Measurements from ENCODE around the gene INO80. TPM values are rescaled to one million over a fixed set of nuclear protein-coding genes. Genes with fewer than 3 reads are reported as not detected.
"Not testable (repeated sequence)": the region's sequence is repeated elsewhere in the genome, so short reads cannot be mapped to it uniquely, and the experiment has no call there.

The INO80 gene
- total RNA-seq, 1 donor from 2014 or later: 39.2 TPM

GRCh38 chr15:40982855-40983254 lies 133.2 kb downstream of the INO80 start:
- Mint-ChIP-seq H3K4me3 (no peak overlapping the region), H3K27me3 (ENCODE audit: insufficient read depth) (no peaks in the 10 kb centered on the region), H3K27ac (no peak overlapping the region), H3K36me3 (ENCODE audit: low read depth) (peaks cover 43% of the 10 kb centered on the region), H3K4me1 (ENCODE audit: low read depth) (no peaks in the 10 kb centered on the region), H3K9me3 (no peaks in the 10 kb centered on the region)
- intact Hi-C loops (cut with micrococcal nuclease): no loop called here
- DNase-seq (ENCODE audit: low spot score): no peak

GRCh38 chr15:40981186-40981585 lies 134.9 kb downstream of the INO80 start:
- intact Hi-C loops (cut with micrococcal nuclease): no loop called here
- no peak for DNase-seq (ENCODE audit: low spot score)
- Mint-ChIP-seq H3K36me3 (ENCODE audit: low read depth) (peaks cover 33% of the 10 kb centered on the region), H3K27ac (no peak overlapping the region), H3K27me3 (ENCODE audit: insufficient read depth) (no peaks in the 10 kb centered on the region), H3K4me3 (no peak overlapping the region), H3K4me1 (ENCODE audit: low read depth) (no peaks in the 10 kb centered on the region), H3K9me3 (no peaks in the 10 kb centered on the region)

GRCh38 chr15:40978562-40978961 lies 137.5 kb downstream of the INO80 start:
- Mint-ChIP-seq H3K36me3 (ENCODE audit: low read depth) (peaks cover 29% of the 10 kb centered on the region), H3K27me3 (ENCODE audit: insufficient read depth) (no peaks in the 10 kb centered on the region), H3K27ac (no peak overlapping the region), H3K4me3 (no peak overlapping the region), H3K9me3 (no peaks in the 10 kb centered on the region), H3K4me1 (ENCODE audit: low read depth) (no peaks in the 10 kb centered on the region)
- intact Hi-C loops (cut with micrococcal nuclease): no loop called here
- no peak for DNase-seq (ENCODE audit: low spot score)

- H3K4me1 Mint-ChIP-seq (ENCODE audit: low read depth): no peaks in the 10 kb centered on the region
- intact Hi-C loops (cut with micrococcal nuclease): no loop called here
- H3K4me3 Mint-ChIP-seq: no peak overlapping the region
- no peak for DNase-seq (ENCODE audit: low spot score)
- H3K27ac Mint-ChIP-seq: no peak overlapping the region
- H3K27me3 Mint-ChIP-seq (ENCODE audit: insufficient read depth): no peaks in the 10 kb centered on the region
- no peaks in the 10 kb centered on the region for H3K9me3 Mint-ChIP-seq
- peaks cover 26% of the 10 kb centered on the region for H3K36me3 Mint-ChIP-seq (ENCODE audit: low read depth)
Observed at GRCh38 chr15:40978141-40978540, 137.9 kb downstream of the INO80 start.

GRCh38 chr15:40976819-40977218 lies 139.3 kb downstream of the INO80 start:
- no peaks in the 10 kb centered on the region for H3K27me3 Mint-ChIP-seq (ENCODE audit: insufficient read depth)
- H3K27ac Mint-ChIP-seq: no peak overlapping the region
- DNase-seq (ENCODE audit: low spot score): no peak
- H3K4me1 Mint-ChIP-seq (ENCODE audit: low read depth): no peaks in the 10 kb centered on the region
- H3K36me3 Mint-ChIP-seq (ENCODE audit: low read depth): peaks cover 17% of the 10 kb centered on the region
- no peaks in the 10 kb centered on the region for H3K9me3 Mint-ChIP-seq
- intact Hi-C loops (cut with micrococcal nuclease): no loop called here
- no peak overlapping the region for H3K4me3 Mint-ChIP-seq

GRCh38 chr15:40974879-40975278 lies 141.2 kb downstream of the INO80 start:
- intact Hi-C loops (cut with micrococcal nuclease): no loop called here

GRCh38 chr15:40969363-40969762 lies 146.7 kb downstream of the INO80 start:
- no peak for DNase-seq (ENCODE audit: low spot score)
- Mint-ChIP-seq H3K9me3 (no peaks in the 10 kb centered on the region), H3K36me3 (ENCODE audit: low read depth) (no peaks in the 10 kb centered on the region), H3K27me3 (ENCODE audit: insufficient read depth) (no peaks in the 10 kb centered on the region), H3K4me3 (no peak overlapping the region), H3K27ac (no peak overlapping the region), H3K4me1 (ENCODE audit: low read depth) (no peaks in the 10 kb centered on the region)
- intact Hi-C loops (cut with micrococcal nuclease): no loop called here

More at GRCh38 chr15:40974879-40975278, 141.2 kb downstream of the INO80 start:
- DNase-seq (ENCODE audit: low spot score): no peak
- no peak overlapping the region for H3K27ac Mint-ChIP-seq
- no peaks in the 10 kb centered on the region for H3K27me3 Mint-ChIP-seq (ENCODE audit: insufficient read depth)
- no peak overlapping the region for H3K4me3 Mint-ChIP-seq
- peaks cover 5% of the 10 kb centered on the region for H3K36me3 Mint-ChIP-seq (ENCODE audit: low read depth)
- no peaks in the 10 kb centered on the region for H3K9me3 Mint-ChIP-seq
- no peaks in the 10 kb centered on the region for H3K4me1 Mint-ChIP-seq (ENCODE audit: low read depth)

GRCh38 chr15:40968290-40969085 lies 147.6 kb downstream of the INO80 start:
- intact Hi-C loops (cut with micrococcal nuclease): no loop called here
- H3K4me3 Mint-ChIP-seq: no peak overlapping the region
- H3K4me1 Mint-ChIP-seq (ENCODE audit: low read depth): no peaks in the 10 kb centered on the region
- no peaks in the 10 kb centered on the region for H3K36me3 Mint-ChIP-seq (ENCODE audit: low read depth)
- H3K27ac Mint-ChIP-seq: no peak overlapping the region
- DNase-seq (ENCODE audit: low spot score): no peak
- H3K9me3 Mint-ChIP-seq: no peaks in the 10 kb centered on the region
- no peaks in the 10 kb centered on the region for H3K27me3 Mint-ChIP-seq (ENCODE audit: insufficient read depth)

GRCh38 chr15:40964634-40965033 lies 151.4 kb downstream of the INO80 start:
- H3K9me3 Mint-ChIP-seq: no peaks in the 10 kb centered on the region
- intact Hi-C loops (cut with micrococcal nuclease): no loop called here
- peaks cover 3% of the 10 kb centered on the region for H3K27me3 Mint-ChIP-seq (ENCODE audit: insufficient read depth)
- H3K36me3 Mint-ChIP-seq (ENCODE audit: low read depth): no peaks in the 10 kb centered on the region
- no peak for DNase-seq (ENCODE audit: low spot score)
- peaks cover 7% of the 10 kb centered on the region for H3K4me1 Mint-ChIP-seq (ENCODE audit: low read depth)
- H3K4me3 Mint-ChIP-seq: no peak overlapping the region
- no peak overlapping the region for H3K27ac Mint-ChIP-seq

GRCh38 chr15:40964006-40964405 lies 152.1 kb downstream of the INO80 start:
- Mint-ChIP-seq H3K9me3 (no peaks in the 10 kb centered on the region), H3K4me3 (no peak overlapping the region), H3K36me3 (ENCODE audit: low read depth) (no peaks in the 10 kb centered on the region), H3K27me3 (ENCODE audit: insufficient read depth) (peaks cover 3% of the 10 kb centered on the region), H3K27ac (no peak overlapping the region), H3K4me1 (ENCODE audit: low read depth) (peaks cover 7% of the 10 kb centered on the region)
- intact Hi-C loops (cut with micrococcal nuclease): no loop called here
- no peak for DNase-seq (ENCODE audit: low spot score)

- H3K9me3 Mint-ChIP-seq: no peaks in the 10 kb centered on the region
- peaks cover 7% of the 10 kb centered on the region for H3K4me1 Mint-ChIP-seq (ENCODE audit: low read depth)
- H3K36me3 Mint-ChIP-seq (ENCODE audit: low read depth): no peaks in the 10 kb centered on the region
- H3K27ac Mint-ChIP-seq: no peak overlapping the region
- DNase-seq (ENCODE audit: low spot score): no peak
- intact Hi-C loops (cut with micrococcal nuclease): no loop called here
- peaks cover 3% of the 10 kb centered on the region for H3K27me3 Mint-ChIP-seq (ENCODE audit: insufficient read depth)
- no peak overlapping the region for H3K4me3 Mint-ChIP-seq
Observed at GRCh38 chr15:40963201-40963600, 152.9 kb downstream of the INO80 start.

- H3K27ac Mint-ChIP-seq; H3K36me3 Mint-ChIP-seq (ENCODE audit: low read depth); H3K4me3 Mint-ChIP-seq; H3K9me3 Mint-ChIP-seq; intact Hi-C loops (cut with micrococcal nuclease); DNase-seq (ENCODE audit: low spot score); H3K4me1 Mint-ChIP-seq (ENCODE audit: low read depth); H3K27me3 Mint-ChIP-seq (ENCODE audit: insufficient read depth): not testable (repeated sequence)
Observed at GRCh38 chr15:40962317-40962716, 153.8 kb downstream of the INO80 start.

- DNase-seq (ENCODE audit: low spot score); intact Hi-C loops (cut with micrococcal nuclease); H3K27me3 Mint-ChIP-seq (ENCODE audit: insufficient read depth); H3K4me1 Mint-ChIP-seq (ENCODE audit: low read depth); H3K27ac Mint-ChIP-seq; H3K9me3 Mint-ChIP-seq; H3K4me3 Mint-ChIP-seq; H3K36me3 Mint-ChIP-seq (ENCODE audit: low read depth): not testable (repeated sequence)
Observed at GRCh38 chr15:40961740-40962139, 154.3 kb downstream of the INO80 start.

- H3K36me3 Mint-ChIP-seq (ENCODE audit: low read depth): peaks cover under 1% of the 10 kb centered on the region
- intact Hi-C loops (cut with micrococcal nuclease): no loop called here
- DNase-seq (ENCODE audit: low spot score): no peak
- peaks cover 3% of the 10 kb centered on the region for H3K27me3 Mint-ChIP-seq (ENCODE audit: insufficient read depth)
- H3K27ac Mint-ChIP-seq: no peak overlapping the region
- no peak overlapping the region for H3K4me3 Mint-ChIP-seq
- H3K4me1 Mint-ChIP-seq (ENCODE audit: low read depth): peaks cover 15% of the 10 kb centered on the region
- H3K9me3 Mint-ChIP-seq: no peaks in the 10 kb centered on the region
Observed at GRCh38 chr15:40960925-40961324, 155.2 kb downstream of the INO80 start.

Measured in activated T-helper 1 cell treated with anti-CD3 and anti-CD28 coated beads, Interleukin-12 subunit alpha, Interleukin-12 subunit beta, Interleukin-2, Interleukin-4 antibody, amounts not matched to agents 30 ng/mL and 10 ng/mL and 1 ng/mL, durations not matched to agents 14 hours and 24 hours and 36 hours (primary cell).